ENCODE data around the gene CDH1.

Gene CDH1

DNA sequence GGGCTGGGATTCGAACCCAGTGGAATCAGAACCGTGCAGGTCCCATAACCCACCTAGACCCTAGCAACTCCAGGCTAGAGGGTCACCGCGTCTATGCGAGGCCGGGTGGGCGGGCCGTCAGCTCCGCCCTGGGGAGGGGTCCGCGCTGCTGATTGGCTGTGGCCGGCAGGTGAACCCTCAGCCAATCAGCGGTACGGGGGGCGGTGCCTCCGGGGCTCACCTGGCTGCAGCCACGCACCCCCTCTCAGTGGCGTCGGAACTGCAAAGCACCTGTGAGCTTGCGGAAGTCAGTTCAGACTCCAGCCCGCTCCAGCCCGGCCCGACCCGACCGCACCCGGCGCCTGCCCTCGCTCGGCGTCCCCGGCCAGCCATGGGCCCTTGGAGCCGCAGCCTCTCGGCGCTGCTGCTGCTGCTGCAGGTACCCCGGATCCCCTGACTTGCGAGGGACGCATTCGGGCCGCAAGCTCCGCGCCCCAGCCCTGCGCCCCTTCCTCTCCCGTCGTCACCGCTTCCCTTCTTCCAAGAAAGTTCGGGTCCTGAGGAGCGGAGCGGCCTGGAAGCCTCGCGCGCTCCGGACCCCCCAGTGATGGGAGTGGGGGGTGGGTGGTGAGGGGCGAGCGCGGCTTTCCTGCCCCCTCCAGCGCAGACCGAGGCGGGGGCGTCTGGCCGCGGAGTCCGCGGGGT, at the start of gene CDH1:
CDH1 (plus strand) TSS at position 247 of the 684 bp plus-strand sequence; CDS start at position 371, 124 bp downstream.
- no peak for TF ChIP-seq CTCF (IDR thresholded peaks at IDR 0.05)

GRCh38 chr16:68689921-68690320, 47.2 kb upstream of the CDH1 start:
- no peak for TF ChIP-seq CTCF (IDR thresholded peaks at IDR 0.05)

GRCh38 chr16:68695575-68695974, 41.5 kb upstream of the CDH1 start:
- no peak for TF ChIP-seq CTCF (IDR thresholded peaks at IDR 0.05)

GRCh38 chr16:68696514-68696913, 40.6 kb upstream of the CDH1 start:
- TF ChIP-seq CTCF (IDR thresholded peaks at IDR 0.05): peak; percentile 40; the same call in 1 of the 2 replicates

GRCh38 chr16:68698091-68698490, 39.0 kb upstream of the CDH1 start:
- TF ChIP-seq CTCF (IDR thresholded peaks at IDR 0.05): no peak

DNA sequence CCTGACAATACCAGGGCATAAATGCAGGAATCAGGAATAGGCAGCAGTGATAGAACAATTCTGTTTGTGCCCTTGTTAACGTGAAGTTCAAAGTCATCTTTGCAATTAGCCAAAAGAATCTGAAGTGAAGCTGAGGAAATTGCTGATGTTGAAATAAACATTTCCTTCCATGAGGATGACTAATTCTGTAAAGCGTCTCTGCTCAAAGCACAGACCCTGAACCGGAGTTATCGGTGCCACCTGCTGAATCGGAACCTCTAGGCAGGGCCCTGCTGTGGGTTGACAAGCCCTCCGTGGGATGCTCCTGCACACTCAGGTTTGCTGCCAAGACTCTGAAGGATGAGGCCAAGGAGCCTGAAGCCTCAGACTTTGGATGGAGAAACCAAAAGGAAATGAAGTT, 37.0 kb upstream of the CDH1 start:
- TF ChIP-seq CTCF (IDR thresholded peaks at IDR 0.05): no peak

DNA sequence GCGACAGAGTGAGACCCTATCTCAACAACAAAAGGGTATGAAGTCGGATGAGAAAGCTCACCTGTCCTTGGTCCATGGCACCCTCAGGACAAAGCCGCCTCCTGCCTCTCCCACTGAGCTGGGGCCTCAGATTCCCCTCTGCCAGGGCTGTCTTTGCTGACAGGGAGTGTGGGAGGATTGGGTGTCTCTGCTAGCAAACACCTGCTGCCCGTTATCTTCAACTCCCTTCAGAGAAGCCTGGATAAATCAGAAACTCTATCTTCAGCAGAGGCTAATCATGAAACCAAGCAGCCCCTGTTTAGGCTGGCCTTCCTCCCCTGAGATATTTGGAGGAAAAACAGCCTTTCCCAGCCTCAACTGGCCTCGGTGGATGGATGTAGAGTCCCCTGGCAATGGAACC, 36.3 kb upstream of the CDH1 start:
- no peak for TF ChIP-seq CTCF (IDR thresholded peaks at IDR 0.05)
